HG03135 (cell line): Measurements from ENCODE around the gene PGF.

Experiments used
- ATAC-seq: cut with Tn5 transposase; IDR thresholded peaks from one replicate; pipeline ENCODE4 v1.9.1; 2021; ENCODE audit warnings: mild to moderate bottlenecking, moderate library complexity; ENCODE audit not compliant: unreplicated experiment

Gene PGF

DNA sequence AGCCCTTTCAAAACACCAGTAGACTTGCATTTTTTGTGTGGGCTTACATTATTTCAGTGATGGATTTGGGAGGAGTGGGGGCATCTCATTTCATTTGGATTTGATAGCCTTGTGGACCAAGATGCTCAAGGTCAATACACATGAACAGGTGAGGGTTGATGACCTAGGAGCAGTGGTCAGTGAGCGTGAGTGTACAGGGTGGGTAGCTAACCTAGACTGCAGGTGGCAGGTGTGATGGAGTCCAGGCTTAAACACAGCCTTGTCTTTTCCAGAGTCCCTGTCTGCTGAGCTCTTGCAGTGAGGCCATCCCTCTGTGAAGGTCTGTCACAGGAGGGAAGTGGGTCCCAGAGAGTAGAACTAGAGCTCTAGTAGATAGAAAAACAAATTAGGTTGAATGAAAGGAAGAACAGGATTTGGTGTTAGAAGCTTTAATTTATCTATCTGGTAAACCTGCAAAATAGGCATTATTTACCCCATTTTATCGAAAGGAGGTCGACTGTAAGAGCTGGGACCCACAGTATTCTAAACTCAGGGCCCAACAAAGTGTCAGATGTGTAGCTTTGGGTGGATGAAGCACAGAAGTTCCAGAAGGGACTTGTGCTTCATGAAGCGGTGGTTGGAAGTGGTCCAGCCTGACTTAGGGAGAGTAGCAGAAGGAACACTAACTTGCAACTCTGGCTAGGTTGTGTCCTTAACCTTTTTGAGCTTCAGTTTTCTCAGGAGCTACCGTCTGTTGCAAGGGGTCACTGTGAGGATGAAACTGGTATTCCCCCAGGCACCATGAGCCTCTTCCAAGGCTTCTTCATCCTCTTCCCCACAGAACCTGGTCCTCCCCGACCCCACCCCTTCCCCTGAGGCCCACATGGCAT is 50.5 kb downstream of the PGF start:
- no peak for ATAC-seq

GRCh38 chr14:74902941-74903705 is 52.3 kb downstream of the PGF start:
- no peak for ATAC-seq

DNA sequence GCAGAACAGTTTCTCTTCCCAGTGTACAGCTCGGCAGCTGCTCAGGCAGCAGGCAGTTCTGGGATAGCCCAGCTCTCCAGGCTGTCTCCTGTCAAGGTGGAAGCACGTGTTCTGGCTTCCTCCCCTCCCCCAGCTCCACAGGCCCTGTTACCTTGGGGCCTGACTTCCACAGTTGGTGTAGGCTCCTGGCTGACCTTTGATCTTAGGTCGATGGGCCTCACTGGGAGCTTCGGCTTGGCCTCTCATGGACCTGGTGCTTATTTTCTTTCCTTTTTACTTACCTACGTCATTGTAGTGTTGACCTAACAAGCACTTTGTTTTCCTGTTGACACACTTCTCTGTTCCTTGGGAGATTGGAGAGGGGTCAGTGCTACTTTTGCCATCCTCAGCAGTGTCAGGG is 56.7 kb downstream of the PGF start:
- ATAC-seq: no peak

GRCh38 chr14:74898083-74898482 is 57.3 kb downstream of the PGF start:
- no peak for ATAC-seq

DNA sequence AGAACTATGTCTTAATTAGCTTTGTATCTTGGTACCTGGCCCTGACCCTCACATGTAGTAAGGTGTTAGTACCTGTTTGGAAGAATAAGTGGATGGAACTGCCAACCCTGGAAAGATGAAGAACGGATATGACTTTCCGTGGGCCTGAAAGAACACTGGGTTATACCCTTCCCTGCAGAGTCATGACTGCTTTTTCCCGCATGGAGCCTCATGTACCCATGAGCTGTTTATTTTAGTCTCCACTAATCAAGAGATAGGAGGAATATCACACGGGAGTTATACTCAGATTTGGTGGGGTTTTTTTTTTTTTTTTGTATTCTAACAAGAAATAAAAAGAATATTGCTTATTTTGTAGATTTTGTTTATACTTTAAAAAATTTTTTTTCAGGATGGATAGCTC is 57.8 kb downstream of the PGF start:
- ATAC-seq: no peak

DNA sequence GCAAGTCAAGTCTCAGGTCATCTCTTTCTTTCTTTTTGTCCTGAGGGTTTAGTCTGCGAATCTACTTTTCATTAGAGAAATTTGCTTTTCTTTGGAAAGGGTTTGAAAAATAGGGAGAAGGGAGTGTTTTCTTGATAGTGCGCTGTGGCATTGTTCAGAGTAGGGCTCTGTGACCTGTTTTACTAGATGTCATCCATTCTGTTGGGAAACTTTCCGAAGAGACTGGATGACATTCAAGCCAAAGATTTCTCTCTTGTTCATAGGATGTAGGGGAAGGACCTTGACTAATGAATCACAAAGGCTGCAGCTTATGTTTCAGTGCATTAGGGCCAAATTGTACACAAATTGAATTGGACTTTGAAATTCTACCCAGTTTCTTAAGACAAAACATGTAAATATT is 59.0 kb downstream of the PGF start:
- ATAC-seq: no peak

- ATAC-seq: peak; percentile 74
Measured at GRCh38 chr14:74893614-74894091, 61.7 kb downstream of the PGF start.

DNA sequence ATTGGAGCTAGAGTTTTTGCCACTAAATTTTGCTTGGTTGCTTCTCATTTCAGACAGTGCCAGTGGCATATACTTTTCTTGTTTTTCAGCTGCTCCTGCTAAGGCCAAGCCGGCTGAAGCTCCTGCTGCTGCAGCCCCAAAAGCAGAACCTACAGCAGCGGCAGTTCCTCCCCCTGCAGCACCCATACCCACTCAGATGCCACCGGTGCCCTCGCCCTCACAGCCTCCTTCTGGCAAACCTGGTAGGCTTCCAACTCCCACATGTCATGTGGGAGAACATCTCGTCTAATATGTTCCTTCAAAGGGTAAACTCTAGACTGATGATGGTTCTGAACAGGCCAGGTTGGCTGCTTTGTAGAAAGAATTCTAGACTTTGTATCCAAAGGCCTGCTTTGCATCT is 62.7 kb downstream of the PGF start:
- no peak for ATAC-seq

DNA sequence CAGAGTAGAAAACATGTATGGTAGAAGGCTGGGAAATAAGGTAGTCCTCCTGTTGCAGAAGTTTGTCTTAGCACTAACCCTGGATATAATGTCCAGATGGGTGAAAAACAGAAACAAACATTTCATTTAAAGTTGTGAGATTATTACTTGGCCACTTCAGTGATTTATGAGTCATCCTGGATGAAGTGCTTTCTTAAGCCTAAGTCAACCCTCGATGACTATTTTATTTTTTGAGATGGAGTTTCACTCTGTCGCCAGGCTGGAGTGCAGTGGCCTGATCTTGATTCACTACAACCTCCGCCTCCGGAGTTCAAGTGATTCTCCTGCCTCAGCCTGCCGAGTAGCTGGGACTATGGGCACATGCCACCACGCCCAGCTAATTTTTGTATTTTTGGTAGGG is 63.5 kb downstream of the PGF start:
- no peak for ATAC-seq
